ENCODE measurements around the gene MINK1. TPM values are rescaled to one million over a fixed set of nuclear protein-coding genes. Genes with fewer than 3 reads are reported as not detected.

The MINK1 gene
- total and polyA plus RNA-seq, 2 of the 13 experiments (the other 11 are each of a cell fraction or from before 2014, with no cell fraction given) = 17.2 to 63.9 TPM

DNA sequence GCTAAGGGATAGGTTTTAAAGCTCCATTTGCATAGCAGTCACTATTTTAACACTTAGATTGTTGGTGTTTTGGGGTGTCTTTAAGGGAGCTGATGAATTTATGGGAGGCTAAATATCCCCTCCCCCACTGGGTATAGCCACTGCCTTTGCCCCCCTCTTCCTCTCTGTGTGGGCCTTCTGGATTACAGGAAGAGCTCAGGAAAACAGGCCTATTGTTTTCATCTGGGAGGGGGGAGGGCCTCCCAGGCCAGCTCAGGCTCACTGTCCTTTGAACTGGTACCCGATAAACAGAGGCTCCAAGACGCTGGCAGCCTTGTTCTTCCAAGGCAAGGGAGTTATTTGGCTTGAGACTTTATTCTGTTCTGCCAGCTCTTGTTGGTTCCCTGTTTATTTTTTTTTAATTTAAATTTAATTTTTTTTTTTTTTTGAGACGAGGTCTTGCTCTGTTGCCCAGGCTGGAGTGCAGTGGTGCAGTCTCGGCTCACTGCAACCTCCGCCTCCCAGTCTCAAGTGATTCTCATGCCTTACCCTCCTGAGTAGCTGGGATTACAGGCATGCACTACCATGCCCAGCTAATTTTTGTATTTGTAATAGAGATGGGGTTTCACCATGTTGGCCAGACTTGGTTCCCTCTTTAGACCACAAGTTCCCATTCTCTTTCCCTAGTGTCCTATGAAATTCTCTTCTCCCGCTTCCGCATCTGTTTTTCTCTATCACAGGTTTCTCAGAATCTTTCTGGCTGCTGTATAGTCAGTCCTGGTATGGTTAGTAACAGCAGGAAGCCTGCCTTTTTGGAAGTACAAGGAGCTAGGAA is 25.1 kb downstream of the MINK1 start (continued):
- TF ChIP-seq, protein P1, sequence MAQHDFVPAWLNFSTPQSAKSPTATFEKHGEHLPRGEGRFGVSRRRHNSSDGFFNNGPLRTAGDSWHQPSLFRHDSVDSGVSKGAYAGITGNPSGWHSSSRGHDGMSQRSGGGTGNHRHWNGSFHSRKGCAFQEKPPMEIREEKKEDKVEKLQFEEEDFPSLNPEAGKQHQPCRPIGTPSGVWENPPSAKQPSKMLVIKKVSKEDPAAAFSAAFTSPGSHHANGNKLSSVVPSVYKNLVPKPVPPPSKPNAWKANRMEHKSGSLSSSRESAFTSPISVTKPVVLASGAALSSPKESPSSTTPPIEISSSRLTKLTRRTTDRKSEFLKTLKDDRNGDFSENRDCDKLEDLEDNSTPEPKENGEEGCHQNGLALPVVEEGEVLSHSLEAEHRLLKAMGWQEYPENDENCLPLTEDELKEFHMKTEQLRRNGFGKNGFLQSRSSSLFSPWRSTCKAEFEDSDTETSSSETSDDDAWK (CRISPR knock-in tag; IDR thresholded peaks at IDR 0.05) = no peak
- TF ChIP-seq BORCS8-MEF2B (CRISPR knock-in tag; IDR thresholded peaks at IDR 0.05) = no peak
- TF ChIP-seq CBFB (CRISPR knock-in tag; IDR thresholded peaks at IDR 0.05) = no peak
- no peak for TF ChIP-seq U2AF2 (IDR thresholded peaks at IDR 0.05; ENCODE audit: low read depth, low read length)
- TF ChIP-seq ATF7 (IDR thresholded peaks at IDR 0.05) = no peak
- no peak for TF ChIP-seq ATF7 (CRISPR knock-in tag; IDR thresholded peaks at IDR 0.05)
- TF ChIP-seq ZBTB42 (CRISPR knock-in tag; IDR thresholded peaks at IDR 0.05) = no peak
- no peak for TF ChIP-seq MAFK (conservative IDR thresholded peaks at IDR 0.05 in 1 of 2, IDR thresholded peaks at IDR 0.05 in 1 of 2; ENCODE audit: low read length in 2 of 2)
- TF ChIP-seq ZSCAN31 (CRISPR knock-in tag; IDR thresholded peaks at IDR 0.05; ENCODE audit: low read depth) = 0 out of 2 replicates have a peak, but pooled peaks have one; percentile 43
- TF ChIP-seq SOX6 (IDR thresholded peaks at IDR 0.05) = no peak
- peak; percentile 98 for TF ChIP-seq SOX6 (CRISPR knock-in tag; IDR thresholded peaks at IDR 0.05)
- no peak for TF ChIP-seq HMG20B (CRISPR knock-in tag; conservative IDR thresholded peaks at IDR 0.05)
- TF ChIP-seq, protein P2, sequence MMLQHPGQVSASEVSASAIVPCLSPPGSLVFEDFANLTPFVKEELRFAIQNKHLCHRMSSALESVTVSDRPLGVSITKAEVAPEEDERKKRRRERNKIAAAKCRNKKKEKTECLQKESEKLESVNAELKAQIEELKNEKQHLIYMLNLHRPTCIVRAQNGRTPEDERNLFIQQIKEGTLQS (CRISPR knock-in tag; IDR thresholded peaks at IDR 0.05) = no peak
- no peak for TF ChIP-seq KDM3A (CRISPR knock-in tag; IDR thresholded peaks at IDR 0.05; ENCODE audit: low read depth)
- no peak for TF ChIP-seq MED8 (CRISPR knock-in tag; IDR thresholded peaks at IDR 0.05; ENCODE audit: insufficient replicate concordance)
- no peak for TF ChIP-seq RFX5 (IDR thresholded peaks at IDR 0.05; ENCODE audit: low read depth, low read length)
- no peak for TF ChIP-seq ZNF839 (CRISPR knock-in tag; IDR thresholded peaks at IDR 0.05; ENCODE audit: borderline replicate concordance)
- TF ChIP-seq, protein P3, sequence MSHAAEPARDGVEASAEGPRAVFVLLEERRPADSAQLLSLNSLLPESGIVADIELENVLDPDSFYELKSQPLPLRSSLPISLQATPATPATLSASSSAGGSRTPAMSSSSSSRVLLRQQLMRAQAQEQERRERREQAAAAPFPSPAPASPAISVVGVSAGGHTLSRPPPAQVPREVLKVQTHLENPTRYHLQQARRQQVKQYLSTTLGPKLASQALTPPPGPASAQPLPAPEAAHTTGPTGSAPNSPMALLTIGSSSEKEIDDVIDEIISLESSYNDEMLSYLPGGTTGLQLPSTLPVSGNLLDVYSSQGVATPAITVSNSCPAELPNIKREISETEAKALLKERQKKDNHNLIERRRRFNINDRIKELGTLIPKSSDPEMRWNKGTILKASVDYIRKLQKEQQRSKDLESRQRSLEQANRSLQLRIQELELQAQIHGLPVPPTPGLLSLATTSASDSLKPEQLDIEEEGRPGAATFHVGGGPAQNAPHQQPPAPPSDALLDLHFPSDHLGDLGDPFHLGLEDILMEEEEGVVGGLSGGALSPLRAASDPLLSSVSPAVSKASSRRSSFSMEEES (CRISPR knock-in tag; IDR thresholded peaks at IDR 0.05) = no peak
- TF ChIP-seq, protein P4, sequence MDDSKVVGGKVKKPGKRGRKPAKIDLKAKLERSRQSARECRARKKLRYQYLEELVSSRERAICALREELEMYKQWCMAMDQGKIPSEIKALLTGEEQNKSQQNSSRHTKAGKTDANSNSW (CRISPR knock-in tag; IDR thresholded peaks at IDR 0.05; ENCODE audit: borderline replicate concordance) = no peak
- TF ChIP-seq, protein P5, sequence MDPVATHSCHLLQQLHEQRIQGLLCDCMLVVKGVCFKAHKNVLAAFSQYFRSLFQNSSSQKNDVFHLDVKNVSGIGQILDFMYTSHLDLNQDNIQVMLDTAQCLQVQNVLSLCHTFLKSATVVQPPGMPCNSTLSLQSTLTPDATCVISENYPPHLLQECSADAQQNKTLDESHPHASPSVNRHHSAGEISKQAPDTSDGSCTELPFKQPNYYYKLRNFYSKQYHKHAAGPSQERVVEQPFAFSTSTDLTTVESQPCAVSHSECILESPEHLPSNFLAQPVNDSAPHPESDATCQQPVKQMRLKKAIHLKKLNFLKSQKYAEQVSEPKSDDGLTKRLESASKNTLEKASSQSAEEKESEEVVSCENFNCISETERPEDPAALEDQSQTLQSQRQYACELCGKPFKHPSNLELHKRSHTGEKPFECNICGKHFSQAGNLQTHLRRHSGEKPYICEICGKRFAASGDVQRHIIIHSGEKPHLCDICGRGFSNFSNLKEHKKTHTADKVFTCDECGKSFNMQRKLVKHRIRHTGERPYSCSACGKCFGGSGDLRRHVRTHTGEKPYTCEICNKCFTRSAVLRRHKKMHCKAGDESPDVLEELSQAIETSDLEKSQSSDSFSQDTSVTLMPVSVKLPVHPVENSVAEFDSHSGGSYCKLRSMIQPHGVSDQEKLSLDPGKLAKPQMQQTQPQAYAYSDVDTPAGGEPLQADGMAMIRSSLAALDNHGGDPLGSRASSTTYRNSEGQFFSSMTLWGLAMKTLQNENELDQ (CRISPR knock-in tag; IDR thresholded peaks at IDR 0.05; ENCODE audit: borderline replicate concordance) = no peak
- TF ChIP-seq RBAK (CRISPR knock-in tag; IDR thresholded peaks at IDR 0.05) = no peak
- TF ChIP-seq ZNF3 (CRISPR knock-in tag; IDR thresholded peaks at IDR 0.05) = no peak
- no peak for TF ChIP-seq AGO2 (optimal IDR thresholded peaks at IDR 0.05; ENCODE audit: low read depth, low read length)
- 0 out of 2 replicates have a peak, but pooled peaks have one; percentile 33 for TF ChIP-seq ZBTB7B (CRISPR knock-in tag; IDR thresholded peaks at IDR 0.05)
- no peak for TF ChIP-seq ZNF773 (CRISPR knock-in tag; IDR thresholded peaks at IDR 0.05; ENCODE audit: borderline replicate concordance)
- no peak for TF ChIP-seq SMARCC2 (IDR thresholded peaks at IDR 0.05)
- TF ChIP-seq SAFB2 (CRISPR knock-in tag; IDR thresholded peaks at IDR 0.05; ENCODE audit: borderline replicate concordance, low read depth) = no peak
